ENCODE data around the gene WFDC1.

The WFDC1 gene

DNA sequence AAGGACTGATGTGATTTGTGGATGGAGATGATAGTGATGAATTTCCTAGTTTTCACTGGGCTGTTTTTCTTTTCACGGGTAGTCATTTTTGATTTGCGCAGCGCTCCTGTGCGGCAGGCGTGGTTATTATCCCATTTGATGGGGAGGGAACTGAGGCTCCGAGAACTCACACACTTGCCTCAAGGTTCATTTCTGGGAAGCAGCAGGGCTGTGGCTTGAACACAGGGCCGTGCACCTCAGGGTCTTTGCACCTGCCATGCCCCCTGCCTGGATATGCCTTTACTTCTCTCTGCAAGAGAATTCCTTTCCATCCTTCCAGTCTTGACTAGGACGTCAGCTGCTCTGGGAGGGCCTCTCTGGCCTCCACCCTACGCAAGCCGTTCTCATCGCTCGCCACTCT is 16.3 kb upstream of the WFDC1 start:
- Histone ChIP-seq H4K20me1 (no peaks in the 10 kb centered on the region), H3K36me3 (no peaks in the 10 kb centered on the region), H3K27ac (no peak overlapping the region), H3K9ac (no peak overlapping the region), H3K4me1 (peaks cover 0 to 3% (median 0%) of the 10 kb centered on the region in 10 experiments; a peak in 4 of 20 replicates), H3K4me3 (no peak overlapping the region), H3K27me3 (no peaks in the 10 kb centered on the region), H3K9me3 (replicated peaks in 1 of 11) (no peaks in the 10 kb centered on the region), H3K4me2 (no peak overlapping the region)
- no peak for TF ChIP-seq Cebpa-rat (IDR thresholded peaks at IDR 0.05)

DNA sequence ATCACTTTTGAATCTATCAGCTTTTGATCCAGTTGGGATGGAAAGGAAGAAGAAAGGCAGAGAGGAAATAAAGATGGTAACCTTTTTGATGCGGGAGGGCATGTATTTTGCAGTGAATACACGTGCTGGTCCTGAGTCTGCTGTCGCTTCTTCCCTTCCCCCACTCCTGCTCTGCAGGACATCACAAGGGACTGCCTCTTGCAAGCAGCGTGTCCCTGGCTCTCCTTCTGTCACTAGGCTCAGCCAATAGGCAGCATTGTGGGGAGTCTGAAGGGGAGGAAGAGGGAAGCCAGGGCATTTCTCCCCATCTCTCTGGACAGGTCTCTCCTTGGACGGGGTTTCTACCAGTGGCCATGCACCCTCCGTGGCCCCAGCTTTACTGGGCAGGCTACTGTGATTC is 15.7 kb upstream of the WFDC1 start:
- H3K27ac ChIP-seq: no peak overlapping the region
- no peak for TF ChIP-seq Cebpa-rat (IDR thresholded peaks at IDR 0.05)
- H4K20me1 ChIP-seq: no peaks in the 10 kb centered on the region
- peaks cover 0 to 10% (median 4%) of the 10 kb centered on the region in 10 experiments; a peak in 8 of 20 replicates for H3K4me1 ChIP-seq
- no peaks in the 10 kb centered on the region for H3K27me3 ChIP-seq
- H3K9ac ChIP-seq: no peak overlapping the region
- no peak overlapping the region for H3K4me2 ChIP-seq
- no peaks in the 10 kb centered on the region for H3K36me3 ChIP-seq
- H3K9me3 ChIP-seq (replicated peaks in 1 of 11): no peaks in the 10 kb centered on the region
- no peak overlapping the region for H3K4me3 ChIP-seq

GRCh38 chr16:84279881-84280280 is 14.8 kb upstream of the WFDC1 start:
- H3K36me3 ChIP-seq: no peaks in the 10 kb centered on the region
- H3K4me3 ChIP-seq: no peak overlapping the region
- no peak overlapping the region for H3K27ac ChIP-seq
- H3K9ac ChIP-seq: no peak overlapping the region
- no peak overlapping the region for H3K4me2 ChIP-seq
- peaks cover 0 to 19% (median 13%) of the 10 kb centered on the region in 10 experiments; a peak in 10 of 20 replicates for H3K4me1 ChIP-seq
- H3K9me3 ChIP-seq (replicated peaks in 1 of 11): no peaks in the 10 kb centered on the region
- H3K27me3 ChIP-seq: no peaks in the 10 kb centered on the region
- no peak for TF ChIP-seq Cebpa-rat (IDR thresholded peaks at IDR 0.05)
- H4K20me1 ChIP-seq: no peaks in the 10 kb centered on the region

DNA sequence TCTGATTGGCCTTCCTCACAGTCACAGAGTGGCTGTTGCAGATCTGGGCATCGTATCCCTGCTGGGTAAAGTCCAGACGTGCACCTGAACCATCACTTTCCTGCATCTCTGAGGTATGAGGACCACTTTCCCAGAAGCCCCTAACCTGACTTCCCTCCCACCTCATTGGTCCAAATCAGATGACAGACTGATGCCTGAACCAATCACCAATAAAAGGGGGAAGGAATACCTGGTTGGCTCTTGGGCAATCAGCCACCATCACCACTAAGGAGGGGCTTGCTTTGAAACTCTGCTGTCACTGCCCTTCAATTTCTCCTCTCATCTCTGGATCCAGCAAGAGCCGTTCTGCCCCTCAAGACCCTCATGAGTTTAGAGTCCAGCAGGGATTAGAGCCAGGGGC is 13.6 kb upstream of the WFDC1 start:
- Histone ChIP-seq H3K9me3 (replicated peaks in 1 of 11) (no peaks in the 10 kb centered on the region), H3K36me3 (no peaks in the 10 kb centered on the region), H4K20me1 (no peaks in the 10 kb centered on the region), H3K4me1 (peaks cover 2 to 31% (median 24%) of the 10 kb centered on the region in 10 experiments), H3K9ac (no peak overlapping the region), H3K27ac (no peak overlapping the region), H3K4me3 (no peak overlapping the region), H3K4me2 (no peak overlapping the region), H3K27me3 (no peaks in the 10 kb centered on the region)
- no peak for TF ChIP-seq Cebpa-rat (IDR thresholded peaks at IDR 0.05)

DNA sequence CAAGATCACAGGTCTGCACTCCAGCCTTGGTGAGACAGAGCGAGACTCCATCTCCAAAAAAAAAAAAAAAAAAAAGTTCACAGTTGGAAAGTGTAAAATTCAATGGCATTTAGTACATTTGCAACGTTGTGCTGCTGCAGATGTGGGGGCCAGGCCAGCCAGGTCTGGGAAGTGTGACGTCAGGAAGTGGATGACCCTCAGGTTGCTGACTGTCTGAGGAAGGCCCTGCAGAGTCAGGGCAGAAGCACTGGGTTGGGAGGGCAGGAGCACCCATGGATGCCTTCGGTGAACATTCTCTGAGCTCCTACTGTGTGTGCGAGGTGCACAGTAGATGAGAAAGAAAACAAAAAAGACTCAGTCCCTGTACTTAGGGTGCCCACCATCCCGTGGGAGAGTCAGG is 12.1 kb upstream of the WFDC1 start:
- TF ChIP-seq Cebpa-rat (IDR thresholded peaks at IDR 0.05): no peak
- Histone ChIP-seq H3K9me3 (replicated peaks in 1 of 11) (no peaks in the 10 kb centered on the region), H3K36me3 (no peaks in the 10 kb centered on the region), H3K9ac (no peak overlapping the region), H3K27me3 (no peaks in the 10 kb centered on the region), H3K4me3 (no peak overlapping the region), H4K20me1 (no peaks in the 10 kb centered on the region), H3K4me2 (no peak overlapping the region), H3K27ac (no peak overlapping the region), H3K4me1 (peaks cover 15 to 45% (median 38%) of the 10 kb centered on the region in 10 experiments)

DNA sequence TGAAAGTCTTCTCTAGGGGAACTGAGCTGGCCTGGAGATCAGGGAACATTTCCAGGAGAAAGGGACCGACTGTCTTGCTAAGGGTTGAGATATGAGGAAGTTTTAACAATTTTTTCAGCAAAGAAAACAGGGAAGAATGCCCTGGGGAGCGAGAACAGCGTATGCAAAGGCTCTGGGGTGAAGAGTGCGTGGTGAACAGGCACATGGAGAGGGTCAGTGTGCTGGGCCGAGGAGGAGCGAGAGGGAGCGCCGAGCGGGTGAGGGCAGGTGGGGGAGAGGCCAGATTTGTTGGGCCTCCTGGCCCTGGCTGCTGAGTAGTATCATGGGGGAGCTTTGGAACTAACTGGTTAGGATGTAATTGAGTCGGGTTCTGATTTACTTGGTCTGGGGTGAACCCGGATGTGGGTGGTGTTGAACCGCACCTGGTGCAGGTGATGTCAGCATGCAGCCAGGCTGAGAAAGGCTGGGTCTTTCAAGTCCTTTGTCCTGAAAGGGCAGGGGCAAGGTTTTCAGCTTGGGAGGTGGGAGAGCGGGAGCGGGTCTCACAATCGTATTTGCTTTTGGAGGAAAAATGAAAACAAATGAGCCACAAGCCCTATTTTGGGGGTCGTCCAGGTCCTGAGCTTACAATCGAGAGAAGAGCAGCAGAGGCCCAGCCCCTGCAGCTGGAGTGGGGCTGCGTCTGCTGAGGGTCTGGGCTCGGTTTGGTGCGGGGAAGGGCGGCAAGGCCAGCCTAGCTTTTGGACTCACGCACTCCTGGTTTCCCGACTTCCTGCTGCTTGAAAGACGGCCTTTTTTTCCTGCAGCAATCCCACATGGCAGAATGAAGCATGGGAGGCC is 11.1 kb upstream of the WFDC1 start:
- H3K4me3 ChIP-seq: no peak overlapping the region
- no peak overlapping the region for H3K9ac ChIP-seq
- H3K27ac ChIP-seq: no peak overlapping the region; a peak in 1 of 22 replicates
- H3K4me2 ChIP-seq: peak overlapping the region in 3 of 11 experiments; percentile 11 to 35 (median 29); a peak in 4 of 22 replicates
- no peak for TF ChIP-seq Cebpa-rat (IDR thresholded peaks at IDR 0.05)
- H3K9me3 ChIP-seq (replicated peaks in 1 of 11): no peaks in the 10 kb centered on the region
- H3K4me1 ChIP-seq: peaks cover 15 to 51% (median 43%) of the 10 kb centered on the region in 10 experiments
- no peaks in the 10 kb centered on the region for H3K36me3 ChIP-seq
- H3K27me3 ChIP-seq: no peaks in the 10 kb centered on the region
- H4K20me1 ChIP-seq: no peaks in the 10 kb centered on the region

- Histone ChIP-seq H3K36me3 (no peaks in the 10 kb centered on the region), H3K9ac (no peak overlapping the region), H3K4me2 (peak overlapping the region in 4 of 11 experiments; percentile 11 to 35 (median 28); a peak in 5 of 22 replicates), H3K27ac (no peak overlapping the region; a peak in 1 of 22 replicates), H3K27me3 (no peaks in the 10 kb centered on the region), H4K20me1 (no peaks in the 10 kb centered on the region), H3K9me3 (replicated peaks in 1 of 11) (no peaks in the 10 kb centered on the region), H3K4me3 (no peak overlapping the region), H3K4me1 (peaks cover 15 to 51% (median 43%) of the 10 kb centered on the region in 10 experiments)
- TF ChIP-seq Cebpa-rat (IDR thresholded peaks at IDR 0.05): no peak
Measured at GRCh38 chr16:84284154-84284722, 10.4 kb upstream of the WFDC1 start.

DNA sequence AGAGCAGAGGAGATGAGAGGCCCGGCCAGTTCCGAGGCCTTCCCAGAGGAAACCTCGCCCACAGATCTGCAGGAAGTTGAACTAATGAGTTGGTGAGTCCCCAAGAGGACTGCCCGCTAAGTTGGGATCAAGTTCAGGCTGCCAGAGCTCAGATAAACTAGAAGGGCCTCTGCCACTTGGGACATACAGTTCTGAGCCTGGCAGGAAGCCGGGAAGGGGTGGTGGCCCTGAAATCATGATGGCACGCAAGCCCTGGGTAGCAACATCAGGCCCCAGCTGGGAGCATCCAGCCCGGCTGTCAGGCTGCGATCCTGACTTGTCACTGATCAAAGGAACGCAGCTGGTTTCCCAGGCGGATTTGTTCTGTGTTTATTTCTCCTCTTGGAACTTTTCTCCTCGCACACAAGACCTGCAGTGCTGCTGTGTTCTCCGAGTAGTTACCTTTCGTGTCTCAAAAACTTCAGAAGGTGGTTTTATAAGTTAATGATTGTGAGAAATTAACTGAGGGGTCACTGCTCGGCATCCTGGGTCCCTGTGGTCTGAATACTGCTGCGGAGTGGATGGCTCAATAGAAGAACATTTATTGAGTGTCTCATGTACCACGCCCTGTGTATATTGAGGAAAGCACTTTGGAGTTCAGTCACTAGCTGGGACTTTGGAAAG is 8.0 kb upstream of the WFDC1 start:
- no peaks in the 10 kb centered on the region for H3K27me3 ChIP-seq
- H3K9ac ChIP-seq: peak overlapping the region in 7 of 11 experiments; percentile 1 to 36 (median 16); a peak in 8 of 22 replicates
- peak overlapping the region in 5 of 11 experiments; percentile 23 to 55 (median 30); a peak in 7 of 22 replicates for H3K27ac ChIP-seq
- no peaks in the 10 kb centered on the region for H3K9me3 ChIP-seq (replicated peaks in 1 of 11)
- no peak for TF ChIP-seq Cebpa-rat (IDR thresholded peaks at IDR 0.05)
- peak overlapping the region; percentile 56 to 87 (median 77) for H3K4me2 ChIP-seq
- H3K36me3 ChIP-seq: no peaks in the 10 kb centered on the region
- H3K4me1 ChIP-seq: peaks cover 15 to 53% (median 45%) of the 10 kb centered on the region in 10 experiments
- H3K4me3 ChIP-seq: no peak overlapping the region
- H4K20me1 ChIP-seq: no peaks in the 10 kb centered on the region

DNA sequence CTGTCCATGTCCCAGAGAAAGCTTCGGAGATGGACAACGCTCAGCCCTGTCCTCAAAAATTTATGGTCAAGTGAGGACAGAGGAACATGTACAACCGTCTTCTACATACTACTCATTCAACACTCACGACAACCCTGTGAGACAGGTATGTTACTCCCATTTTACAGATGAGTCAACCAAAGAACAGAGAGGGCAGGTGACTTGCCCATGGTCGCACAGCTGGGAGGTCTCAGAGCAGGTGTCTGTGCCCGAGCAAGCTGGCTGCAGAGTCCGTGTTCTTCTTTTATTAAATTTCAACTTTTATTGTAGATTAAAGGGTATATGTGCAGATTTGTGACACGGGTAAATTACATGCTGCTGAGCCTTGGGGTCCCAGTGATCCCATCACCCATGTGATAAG is 5.8 kb upstream of the WFDC1 start:
- peaks cover 26 to 59% (median 53%) of the 10 kb centered on the region in 10 experiments for H3K4me1 ChIP-seq
- H3K27me3 ChIP-seq: peaks cover 0 to 7% (median 0%) of the 10 kb centered on the region in 11 experiments; a peak in 3 of 22 replicates
- H3K36me3 ChIP-seq: no peaks in the 10 kb centered on the region
- H4K20me1 ChIP-seq: no peaks in the 10 kb centered on the region
- no peaks in the 10 kb centered on the region for H3K9me3 ChIP-seq (replicated peaks in 1 of 11)
- H3K27ac ChIP-seq: no peak overlapping the region
- H3K9ac ChIP-seq: no peak overlapping the region
- TF ChIP-seq Cebpa-rat (IDR thresholded peaks at IDR 0.05): no peak
- no peak overlapping the region for H3K4me2 ChIP-seq
- H3K4me3 ChIP-seq: no peak overlapping the region
